Measurements from ENCODE around the gene CCL24. TPM values are rescaled to one million over a fixed set of nuclear protein-coding genes. Genes with fewer than 3 reads are reported as not detected.

The CCL24 gene
- total RNA-seq, 2 experiments from 2014 or later: not detected

- Histone ChIP-seq H3K4me3 (ENCODE audit: low read depth, low read length, poor library complexity, severe bottlenecking) (no peak overlapping the region), H4K20me1 (ENCODE audit: insufficient read depth, low read length) (no peaks in the 10 kb centered on the region), H3K79me2 (ENCODE audit: insufficient read depth, low read depth, low read length) (no peaks in the 10 kb centered on the region), H3K27ac (ENCODE audit: low read depth, low read length, poor library complexity, severe bottlenecking) (no peak overlapping the region), H3K4me2 (ENCODE audit: low read length) (no peak overlapping the region), H3K4me1 (ENCODE audit: insufficient read depth, low read length, poor library complexity, severe bottlenecking) (no peaks in the 10 kb centered on the region), H3K9me3 (ENCODE audit: low read length) (no peaks in the 10 kb centered on the region), H3K36me3 (ENCODE audit: insufficient read depth, low read length) (no peaks in the 10 kb centered on the region), H2AFZ (ENCODE audit: low read length) (no peak overlapping the region), H3K9me2 (ENCODE audit: insufficient read depth, low read length) (no peaks in the 10 kb centered on the region)
- no TSS peak for BruUV-seq (replicated peaks)
- ChIA-PET POLR2A (no interaction called here), CTCF (ENCODE audit: unreplicated experiment) (no interaction called here)
- DNase-seq (ENCODE audit: low spot score): no peak
- intact Hi-C loops (cut with micrococcal nuclease; ENCODE audit: unreplicated experiment): no loop called here
- TF ChIP-seq EZH2phosphoT487 (IDR thresholded peaks at IDR 0.05; ENCODE audit: borderline replicate concordance, low read depth, low read length): no peak
- no peak for TF ChIP-seq CTCF (conservative IDR thresholded peaks at IDR 0.05; ENCODE audit: low read length)
Measured at GRCh38 chr7:75814407-75814947, 871 bp upstream of the CCL24 start.

GRCh38 chr7:75813084-75813483, 522 bp downstream of the CCL24 start:
- Histone ChIP-seq H2AFZ (ENCODE audit: low read length) (no peak overlapping the region), H3K4me2 (ENCODE audit: low read length) (no peak overlapping the region), H3K9me2 (ENCODE audit: insufficient read depth, low read length) (no peaks in the 10 kb centered on the region), H4K20me1 (ENCODE audit: insufficient read depth, low read length) (no peaks in the 10 kb centered on the region), H3K9me3 (ENCODE audit: low read length) (no peaks in the 10 kb centered on the region), H3K4me1 (ENCODE audit: insufficient read depth, low read length, poor library complexity, severe bottlenecking) (no peaks in the 10 kb centered on the region), H3K4me3 (ENCODE audit: low read depth, low read length, poor library complexity, severe bottlenecking) (no peak overlapping the region), H3K36me3 (ENCODE audit: insufficient read depth, low read length) (no peaks in the 10 kb centered on the region), H3K79me2 (ENCODE audit: insufficient read depth, low read depth, low read length) (no peaks in the 10 kb centered on the region), H3K27ac (ENCODE audit: low read depth, low read length, poor library complexity, severe bottlenecking) (no peak overlapping the region)
- POLR2A ChIA-PET: interaction anchor here (0.6 kb wide), 1 partner anchor 28 kb away, joined by 3 read pairs; no protein-coding TSS in a partner anchor
- CTCF ChIA-PET (ENCODE audit: unreplicated experiment): interaction anchor here (0.5 kb wide), 1 partner anchor 256 kb away, joined by 3 read pairs; no protein-coding TSS in a partner anchor
- intact Hi-C loops (cut with micrococcal nuclease; ENCODE audit: unreplicated experiment): no loop called here
- BruUV-seq (replicated peaks): no TSS peak
- DNase-seq (ENCODE audit: low spot score): no peak
- no peak for TF ChIP-seq CTCF (conservative IDR thresholded peaks at IDR 0.05; ENCODE audit: low read length)
- no peak for TF ChIP-seq EZH2phosphoT487 (IDR thresholded peaks at IDR 0.05; ENCODE audit: borderline replicate concordance, low read depth, low read length)

GRCh38 chr7:75811894-75812678, 1.5 kb downstream of the CCL24 start:
- Histone ChIP-seq H3K27ac (ENCODE audit: low read depth, low read length, poor library complexity, severe bottlenecking) (no peak overlapping the region), H3K4me1 (ENCODE audit: insufficient read depth, low read length, poor library complexity, severe bottlenecking) (no peaks in the 10 kb centered on the region), H3K9me3 (ENCODE audit: low read length) (0 out of 2 replicates have a peak, but pooled peaks cover 3% of the 10 kb centered on the region), H3K4me3 (ENCODE audit: low read depth, low read length, poor library complexity, severe bottlenecking) (no peak overlapping the region), H2AFZ (ENCODE audit: low read length) (no peak overlapping the region), H3K4me2 (ENCODE audit: low read length) (no peak overlapping the region), H3K9me2 (ENCODE audit: insufficient read depth, low read length) (no peaks in the 10 kb centered on the region), H3K79me2 (ENCODE audit: insufficient read depth, low read depth, low read length) (no peaks in the 10 kb centered on the region), H4K20me1 (ENCODE audit: insufficient read depth, low read length) (no peaks in the 10 kb centered on the region), H3K36me3 (ENCODE audit: insufficient read depth, low read length) (no peaks in the 10 kb centered on the region)
- intact Hi-C loops (cut with micrococcal nuclease; ENCODE audit: unreplicated experiment): no loop called here
- POLR2A ChIA-PET: interaction anchor here (0.6 kb wide), 2 partner anchors 29 to 1343 kb away, joined by 3 read pairs; no protein-coding TSS in a partner anchor
- TF ChIP-seq EZH2phosphoT487 (IDR thresholded peaks at IDR 0.05; ENCODE audit: borderline replicate concordance, low read depth, low read length): no peak
- no peak for TF ChIP-seq CTCF (conservative IDR thresholded peaks at IDR 0.05; ENCODE audit: low read length)
- CTCF ChIA-PET (ENCODE audit: unreplicated experiment): no interaction called here
- DNase-seq (ENCODE audit: low spot score): no peak
- no TSS peak for BruUV-seq (replicated peaks)
